SJCRH30 (cell line): ENCODE measurements around the gene DRAM1. TPM values are rescaled to one million over a fixed set of nuclear protein-coding genes. Genes with fewer than 3 reads are reported as not detected.
"Not testable (repeated sequence)": the region's sequence is repeated elsewhere in the genome, so short reads cannot be mapped to it uniquely, and the experiment has no call there.

Source experiments
- DNase-seq, 2 experiments: peaks; one replicate each; pipeline ENCODE4 v3.0.0-alpha.2; 2015 to 2020
- H3K27ac ChIP-seq: fragments of 250-450 bp; sonication (Bioruptor Pico); 2 replicates; pipeline ENCODE4 v1.5.1; 2020; ENCODE audit warnings: mild to moderate bottlenecking, moderate library complexity
- H3K27me3 ChIP-seq: fragments of 250-450 bp; sonication (Bioruptor Pico); 2 replicates; pipeline ENCODE4 v1.5.1; 2020; ENCODE audit warnings: mild to moderate bottlenecking, moderate library complexity
- H3K36me3 ChIP-seq: fragments of 250-450 bp; sonication (Bioruptor Pico); 2 replicates; pipeline ENCODE4 v1.5.1; 2020; ENCODE audit warnings: mild to moderate bottlenecking, moderate library complexity
- H3K4me1 ChIP-seq: fragments of 250-450 bp; sonication (Bioruptor Pico); 2 replicates; pipeline ENCODE4 v1.5.1; 2020; ENCODE audit warnings: mild to moderate bottlenecking, moderate library complexity
- H3K4me3 ChIP-seq: fragments of 250-450 bp; sonication (Bioruptor Pico); 2 replicates; pipeline ENCODE4 v1.5.1; 2020; ENCODE audit warnings: mild to moderate bottlenecking, moderate library complexity
- H3K9me3 ChIP-seq: fragments of 250-450 bp; sonication (Bioruptor Pico); replicated peaks from 2 replicates; pipeline ENCODE4 v1.5.1; 2020; ENCODE audit warnings: mild to moderate bottlenecking, moderate library complexity
- total RNA-seq: library from RNA; depleted of rRNA; stranded (reverse); fragments of >200 nt; shearing (Covaris generic); gene quantifications from 2 replicates; pipeline ENCODE4 v1.2.3, GENCODE V29; 2014

DRAM1 gene
- total RNA-seq, 1 experiment from 2014 or later, result 0.12 TPM

- Histone ChIP-seq H3K4me1 (no peaks in the 10 kb centered on the region), H3K9me3 (no peaks in the 10 kb centered on the region), H3K4me3 (no peak overlapping the region), H3K27me3 (no peaks in the 10 kb centered on the region), H3K27ac (no peak overlapping the region), H3K36me3 (no peaks in the 10 kb centered on the region)
- no peak for DNase-seq
Measured at GRCh38 chr12:101854747-101855146, 22.6 kb upstream of the DRAM1 start.

- H3K27ac ChIP-seq, result no peak overlapping the region
- DNase-seq, result no peak
- no peaks in the 10 kb centered on the region for H3K27me3 ChIP-seq
- no peaks in the 10 kb centered on the region for H3K9me3 ChIP-seq
- no peak overlapping the region for H3K4me3 ChIP-seq
- no peaks in the 10 kb centered on the region for H3K36me3 ChIP-seq
- no peaks in the 10 kb centered on the region for H3K4me1 ChIP-seq
Measured at GRCh38 chr12:101855364-101855884, 22.0 kb upstream of the DRAM1 start.

- no peak overlapping the region for H3K27ac ChIP-seq
- H3K36me3 ChIP-seq, result no peaks in the 10 kb centered on the region
- no peaks in the 10 kb centered on the region for H3K4me1 ChIP-seq
- H3K4me3 ChIP-seq, result no peak overlapping the region
- DNase-seq, result no peak
- no peaks in the 10 kb centered on the region for H3K27me3 ChIP-seq
- H3K9me3 ChIP-seq, result no peaks in the 10 kb centered on the region
Measured at GRCh38 chr12:101855976-101856375, 21.4 kb upstream of the DRAM1 start.

- not testable (repeated sequence) for H3K27ac ChIP-seq, H3K4me3 ChIP-seq, H3K4me1 ChIP-seq, H3K9me3 ChIP-seq, H3K36me3 ChIP-seq, H3K27me3 ChIP-seq, DNase-seq
Measured at GRCh38 chr12:101856614-101857013, 20.8 kb upstream of the DRAM1 start.

- no peaks in the 10 kb centered on the region for H3K4me1 ChIP-seq
- no peak for DNase-seq
- no peak overlapping the region for H3K27ac ChIP-seq
- no peaks in the 10 kb centered on the region for H3K9me3 ChIP-seq
- no peaks in the 10 kb centered on the region for H3K36me3 ChIP-seq
- no peak overlapping the region for H3K4me3 ChIP-seq
- no peaks in the 10 kb centered on the region for H3K27me3 ChIP-seq
Measured at GRCh38 chr12:101857043-101857558, 20.3 kb upstream of the DRAM1 start.

GRCh38 chr12:101858361-101858760 lies 19.0 kb upstream of the DRAM1 start:
- Histone ChIP-seq H3K4me1 (no peaks in the 10 kb centered on the region), H3K27ac (no peak overlapping the region), H3K9me3 (no peaks in the 10 kb centered on the region), H3K36me3 (no peaks in the 10 kb centered on the region), H3K27me3 (no peaks in the 10 kb centered on the region), H3K4me3 (no peak overlapping the region)
- DNase-seq, result no peak

GRCh38 chr12:101859664-101860607 lies 17.4 kb upstream of the DRAM1 start:
- Histone ChIP-seq H3K4me1 (no peaks in the 10 kb centered on the region), H3K27me3 (no peaks in the 10 kb centered on the region), H3K9me3 (no peaks in the 10 kb centered on the region), H3K4me3 (no peak overlapping the region), H3K36me3 (no peaks in the 10 kb centered on the region), H3K27ac (no peak overlapping the region)
- DNase-seq, result no peak

- DNase-seq, H3K27ac ChIP-seq, H3K27me3 ChIP-seq, H3K36me3 ChIP-seq, H3K4me1 ChIP-seq, H3K4me3 ChIP-seq, H3K9me3 ChIP-seq: not testable (repeated sequence)
Measured at GRCh38 chr12:101861688-101862087, 15.7 kb upstream of the DRAM1 start.

GRCh38 chr12:101862245-101862644 lies 15.1 kb upstream of the DRAM1 start:
- no peaks in the 10 kb centered on the region for H3K36me3 ChIP-seq
- H3K4me3 ChIP-seq, result no peak overlapping the region
- H3K27me3 ChIP-seq, result no peaks in the 10 kb centered on the region
- no peaks in the 10 kb centered on the region for H3K4me1 ChIP-seq
- H3K9me3 ChIP-seq, result no peaks in the 10 kb centered on the region
- DNase-seq, result no peak
- no peak overlapping the region for H3K27ac ChIP-seq

GRCh38 chr12:101863981-101864380 lies 13.4 kb upstream of the DRAM1 start:
- no peak for DNase-seq
- Histone ChIP-seq H3K27me3 (no peaks in the 10 kb centered on the region), H3K36me3 (no peaks in the 10 kb centered on the region), H3K4me3 (no peak overlapping the region), H3K9me3 (no peaks in the 10 kb centered on the region), H3K4me1 (no peaks in the 10 kb centered on the region), H3K27ac (no peak overlapping the region)

- Histone ChIP-seq H3K36me3 (no peaks in the 10 kb centered on the region), H3K27ac (no peak overlapping the region), H3K4me1 (no peaks in the 10 kb centered on the region), H3K27me3 (no peaks in the 10 kb centered on the region), H3K9me3 (no peaks in the 10 kb centered on the region), H3K4me3 (no peak overlapping the region)
- DNase-seq, result no peak
Measured at GRCh38 chr12:101866615-101867373, 10.6 kb upstream of the DRAM1 start.

- not testable (repeated sequence) for H3K36me3 ChIP-seq, H3K27ac ChIP-seq, DNase-seq, H3K4me1 ChIP-seq, H3K4me3 ChIP-seq, H3K9me3 ChIP-seq, H3K27me3 ChIP-seq
Measured at GRCh38 chr12:101867619-101868018, 9.8 kb upstream of the DRAM1 start.

- Histone ChIP-seq H3K27ac (no peak overlapping the region), H3K36me3 (no peaks in the 10 kb centered on the region)
Measured at GRCh38 chr12:101870925-101871324, 6.5 kb upstream of the DRAM1 start.

GRCh38 chr12:101875162-101875561 lies 2.2 kb upstream of the DRAM1 start:
- Histone ChIP-seq H3K9me3 (no peaks in the 10 kb centered on the region), H3K27ac (no peak overlapping the region), H3K36me3 (no peaks in the 10 kb centered on the region), H3K4me1 (no peaks in the 10 kb centered on the region), H3K4me3 (no peak overlapping the region), H3K27me3 (no peaks in the 10 kb centered on the region)
- DNase-seq, result no peak

More at GRCh38 chr12:101870925-101871324, 6.5 kb upstream of the DRAM1 start:
- no peak overlapping the region for H3K4me3 ChIP-seq
- H3K27me3 ChIP-seq, result no peaks in the 10 kb centered on the region
- H3K9me3 ChIP-seq, result no peaks in the 10 kb centered on the region
- DNase-seq, result no peak
- H3K4me1 ChIP-seq, result no peaks in the 10 kb centered on the region

- no peaks in the 10 kb centered on the region for H3K27me3 ChIP-seq
- no peaks in the 10 kb centered on the region for H3K9me3 ChIP-seq
- no peak for DNase-seq
- no peak overlapping the region for H3K27ac ChIP-seq
- no peak overlapping the region for H3K4me3 ChIP-seq
- no peaks in the 10 kb centered on the region for H3K36me3 ChIP-seq
- H3K4me1 ChIP-seq, result no peaks in the 10 kb centered on the region
Measured at GRCh38 chr12:101876322-101876860, 989 bp upstream of the DRAM1 start.
